ENCODE measurements around the gene GYPB. TPM values are rescaled to one million over a fixed set of nuclear protein-coding genes. Genes with fewer than 3 reads are reported as not detected.
"Not testable (repeated sequence)": the region's sequence is repeated elsewhere in the genome, so short reads cannot be mapped to it uniquely, and the experiment has no call there.

Gene GYPB
- total and polyA plus RNA-seq, 3 experiments from 2014 or later: not detected

DNA sequence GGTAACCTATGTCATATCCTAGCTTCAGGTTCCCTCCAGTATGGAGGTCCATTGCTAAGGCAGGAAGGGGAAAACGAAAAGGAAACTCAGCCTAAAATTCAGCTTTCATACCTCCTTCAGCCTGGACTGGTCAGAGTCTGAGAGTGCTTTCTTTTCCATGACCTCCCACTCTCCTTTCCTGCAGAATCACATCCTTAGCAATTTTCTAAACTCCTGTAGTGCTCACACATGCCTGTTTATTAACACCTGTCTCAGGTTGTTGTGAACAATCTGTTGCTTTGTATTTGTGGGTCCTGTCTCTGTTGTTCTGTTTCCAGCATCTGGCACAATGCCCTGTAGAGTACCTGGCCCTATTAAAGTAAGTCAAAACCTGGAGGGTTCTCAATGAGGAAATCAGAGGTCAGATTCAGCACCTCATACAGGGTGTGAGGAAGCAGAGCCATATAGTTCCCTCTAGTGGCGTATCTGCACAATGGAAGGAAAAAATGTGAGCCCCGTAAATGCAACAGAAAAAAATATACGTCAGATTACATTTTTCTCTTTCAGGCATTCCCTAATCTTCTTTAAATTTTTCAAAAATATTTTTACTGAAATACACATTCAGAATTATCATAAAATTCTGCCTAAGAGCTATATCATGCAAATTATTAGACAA, 2.3 kb upstream of the GYPB start:
- H3K27me3 ChIP-seq (ENCODE audit: insufficient read depth, low read length, poor library complexity, severe bottlenecking); H3K27me3 Mint-ChIP-seq; CTCF ChIA-PET; H3K27ac ChIP-seq (ENCODE audit: low read depth, low read length); DNase-seq; H3K9me3 ChIP-seq (ENCODE audit: low read length); H3K27ac Mint-ChIP-seq; H3K36me3 ChIP-seq (ENCODE audit: insufficient read depth, low read length); H3K4me1 Mint-ChIP-seq; H3K4me3 ChIP-seq (ENCODE audit: low read length); H3K4me1 ChIP-seq (ENCODE audit: insufficient read depth, low read length); H3K9me3 Mint-ChIP-seq; H3K4me3 Mint-ChIP-seq; POLR2A ChIA-PET; H3K36me3 Mint-ChIP-seq: not testable (repeated sequence)

DNA sequence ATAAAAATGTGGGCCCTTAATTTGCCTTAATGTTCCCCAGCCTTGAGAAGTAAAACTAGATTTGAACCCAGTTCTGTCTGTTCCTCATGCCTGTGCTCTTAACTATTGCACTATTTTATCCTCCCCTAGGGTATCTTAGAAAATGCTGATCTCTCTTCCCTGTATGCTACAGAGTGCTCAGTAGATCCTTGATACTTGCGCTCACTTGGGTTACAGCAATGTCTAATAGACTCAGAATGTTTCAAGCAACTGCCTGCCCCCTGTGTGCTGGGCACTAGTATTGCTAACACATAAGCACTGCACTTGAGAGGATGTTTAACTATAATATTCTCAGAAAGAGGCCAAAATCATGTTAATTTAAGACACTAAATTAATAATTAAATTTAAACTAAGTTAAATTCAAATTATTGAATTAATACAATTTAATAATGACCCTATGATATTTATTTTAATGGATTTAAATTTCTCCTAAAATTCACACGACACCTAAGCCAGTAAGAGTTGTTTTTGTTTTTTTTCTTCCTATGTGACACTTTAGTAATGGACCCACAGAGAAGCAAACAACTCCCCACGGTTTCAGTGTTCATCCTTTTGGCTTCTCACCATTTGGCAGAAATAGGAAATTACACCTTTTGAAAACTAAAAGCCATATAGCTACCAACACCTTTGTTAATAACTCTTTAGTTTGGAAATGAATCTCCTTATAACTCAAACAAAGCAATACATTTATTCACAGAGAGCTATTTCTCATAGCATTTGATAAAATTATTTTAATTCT, 768 bp downstream of the GYPB start:
- H3K4me3 Mint-ChIP-seq; H3K4me3 ChIP-seq (ENCODE audit: low read length); H3K27me3 Mint-ChIP-seq; H3K27ac ChIP-seq (ENCODE audit: low read depth, low read length); H3K36me3 ChIP-seq (ENCODE audit: insufficient read depth, low read length); POLR2A ChIA-PET; CTCF ChIA-PET; H3K9me3 ChIP-seq (ENCODE audit: low read length); H3K4me1 Mint-ChIP-seq; H3K9me3 Mint-ChIP-seq; H3K27ac Mint-ChIP-seq; H3K27me3 ChIP-seq (ENCODE audit: insufficient read depth, low read length, poor library complexity, severe bottlenecking); H3K4me1 ChIP-seq (ENCODE audit: insufficient read depth, low read length); DNase-seq; H3K36me3 Mint-ChIP-seq: not testable (repeated sequence)

DNA sequence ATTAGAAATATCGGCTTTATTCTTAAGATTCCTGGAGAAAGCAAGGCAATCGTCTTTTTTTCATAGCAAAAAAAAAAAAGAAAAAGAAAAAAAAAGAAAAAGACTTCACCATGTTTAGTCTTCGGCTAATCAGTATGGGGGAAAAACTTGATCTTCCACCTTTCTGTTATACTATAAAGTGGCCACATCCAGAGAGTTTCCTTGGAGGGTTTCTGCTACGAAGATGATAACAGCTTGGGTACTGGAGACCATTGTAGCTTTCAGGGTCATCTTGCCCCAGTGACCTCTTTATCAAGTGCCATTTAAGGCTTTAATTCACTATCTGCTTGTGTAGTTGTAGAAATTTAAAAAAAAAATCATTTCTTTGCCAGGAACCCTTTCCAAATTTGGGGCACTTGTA, 1.9 kb downstream of the GYPB start:
- H3K9me3 ChIP-seq (ENCODE audit: low read length); H3K36me3 ChIP-seq (ENCODE audit: insufficient read depth, low read length); H3K27me3 Mint-ChIP-seq; H3K36me3 Mint-ChIP-seq; H3K4me1 Mint-ChIP-seq; POLR2A ChIA-PET; H3K4me1 ChIP-seq (ENCODE audit: insufficient read depth, low read length); H3K9me3 Mint-ChIP-seq; H3K4me3 ChIP-seq (ENCODE audit: low read length); CTCF ChIA-PET; H3K4me3 Mint-ChIP-seq; DNase-seq; H3K27ac Mint-ChIP-seq; H3K27me3 ChIP-seq (ENCODE audit: insufficient read depth, low read length, poor library complexity, severe bottlenecking); H3K27ac ChIP-seq (ENCODE audit: low read depth, low read length): not testable (repeated sequence)

DNA sequence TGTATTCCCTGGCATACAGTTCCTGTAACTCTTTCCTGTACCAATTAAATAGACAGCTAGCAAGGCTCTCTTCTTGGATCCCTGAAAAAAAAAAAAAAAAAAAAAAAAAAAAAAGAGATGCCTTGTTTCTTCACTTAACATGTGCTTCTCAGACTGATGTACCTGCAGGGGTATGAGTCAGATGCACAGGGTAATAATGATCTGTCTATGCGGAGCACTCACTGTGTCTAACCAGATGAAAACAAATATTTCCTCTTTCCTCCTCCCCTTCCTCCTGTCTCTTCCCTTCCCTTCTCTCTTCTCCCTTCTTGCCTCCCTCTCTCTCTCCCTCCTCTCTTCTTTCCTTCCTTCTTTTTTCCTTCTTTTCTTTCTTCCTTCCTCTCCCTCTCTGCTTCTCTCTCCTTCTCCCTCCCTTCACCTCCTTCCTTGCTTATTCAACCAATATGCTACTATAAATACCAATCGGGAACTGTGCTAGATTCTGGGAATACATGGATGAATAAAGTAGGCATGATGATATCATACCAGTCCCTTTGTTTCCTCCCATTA, 3.0 kb downstream of the GYPB start:
- H3K4me3 Mint-ChIP-seq; H3K27me3 ChIP-seq (ENCODE audit: insufficient read depth, low read length, poor library complexity, severe bottlenecking); H3K4me1 ChIP-seq (ENCODE audit: insufficient read depth, low read length); H3K27me3 Mint-ChIP-seq; H3K27ac Mint-ChIP-seq; H3K4me3 ChIP-seq (ENCODE audit: low read length); H3K4me1 Mint-ChIP-seq; CTCF ChIA-PET; POLR2A ChIA-PET; H3K36me3 ChIP-seq (ENCODE audit: insufficient read depth, low read length); H3K36me3 Mint-ChIP-seq; H3K27ac ChIP-seq (ENCODE audit: low read depth, low read length); H3K9me3 Mint-ChIP-seq; H3K9me3 ChIP-seq (ENCODE audit: low read length); DNase-seq: not testable (repeated sequence)

DNA sequence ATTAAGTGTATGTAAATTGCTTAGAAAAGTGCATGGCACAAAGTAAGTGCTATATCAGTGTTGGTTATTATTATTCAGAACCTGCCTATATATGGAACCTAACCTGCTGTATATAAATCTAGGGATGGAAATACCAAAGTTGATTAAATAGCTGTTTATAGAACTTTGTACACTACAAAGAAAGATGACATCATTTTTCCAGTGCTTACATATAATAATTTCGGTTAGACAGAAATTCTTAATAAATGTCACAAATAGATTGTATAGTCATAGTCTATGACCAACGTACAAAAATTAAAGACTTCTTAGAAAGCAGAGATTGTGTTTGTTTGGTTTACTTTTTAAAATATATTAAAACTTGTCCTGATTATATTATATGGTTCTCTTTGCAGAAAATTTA, 4.4 kb downstream of the GYPB start:
- no peaks in the 10 kb centered on the region for H3K27me3 ChIP-seq (ENCODE audit: insufficient read depth, low read length, poor library complexity, severe bottlenecking)
- POLR2A ChIA-PET: no interaction called here
- no peak overlapping the region for H3K27ac ChIP-seq (ENCODE audit: low read depth, low read length)
- no peaks in the 10 kb centered on the region for H3K9me3 ChIP-seq (ENCODE audit: low read length)
- Mint-ChIP-seq H3K36me3 (no peaks in the 10 kb centered on the region), H3K4me3 (no peak overlapping the region), H3K27ac (no peak overlapping the region), H3K4me1 (no peaks in the 10 kb centered on the region), H3K9me3 (no peaks in the 10 kb centered on the region), H3K27me3 (peaks cover 0 to 4% of the 10 kb centered on the region in 2 donors)
- CTCF ChIA-PET: no interaction called here
- H3K4me1 ChIP-seq (ENCODE audit: insufficient read depth, low read length): no peaks in the 10 kb centered on the region
- H3K36me3 ChIP-seq (ENCODE audit: insufficient read depth, low read length): no peaks in the 10 kb centered on the region
- DNase-seq: no peak
- H3K4me3 ChIP-seq (ENCODE audit: low read length): no peak overlapping the region

DNA sequence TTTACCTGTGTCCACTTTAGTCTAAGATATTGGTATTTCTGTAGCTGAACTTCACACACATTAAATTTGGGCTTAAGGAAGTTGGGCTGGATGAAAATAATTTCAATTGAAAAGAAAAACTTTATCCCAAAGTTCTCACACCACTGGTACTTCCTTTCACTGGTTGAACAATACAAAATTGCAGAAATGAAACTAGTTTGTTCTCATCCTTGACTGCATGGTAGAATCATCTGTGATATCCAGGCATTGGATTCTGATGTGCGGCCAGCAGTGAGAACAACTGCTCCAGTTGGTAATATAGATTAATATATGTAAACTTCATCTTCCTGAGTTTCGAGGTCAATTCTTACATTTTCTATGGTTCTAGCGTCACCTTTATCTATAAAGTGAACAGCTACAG, 10.6 kb downstream of the GYPB start:
- H3K9me3 Mint-ChIP-seq; H3K4me3 ChIP-seq (ENCODE audit: low read length); H3K27ac ChIP-seq (ENCODE audit: low read depth, low read length); H3K27me3 Mint-ChIP-seq; DNase-seq; CTCF ChIA-PET; H3K27me3 ChIP-seq (ENCODE audit: insufficient read depth, low read length, poor library complexity, severe bottlenecking); H3K4me1 ChIP-seq (ENCODE audit: insufficient read depth, low read length); H3K27ac Mint-ChIP-seq; H3K36me3 ChIP-seq (ENCODE audit: insufficient read depth, low read length); H3K36me3 Mint-ChIP-seq; H3K9me3 ChIP-seq (ENCODE audit: low read length); POLR2A ChIA-PET; H3K4me3 Mint-ChIP-seq; H3K4me1 Mint-ChIP-seq: not testable (repeated sequence)

DNA sequence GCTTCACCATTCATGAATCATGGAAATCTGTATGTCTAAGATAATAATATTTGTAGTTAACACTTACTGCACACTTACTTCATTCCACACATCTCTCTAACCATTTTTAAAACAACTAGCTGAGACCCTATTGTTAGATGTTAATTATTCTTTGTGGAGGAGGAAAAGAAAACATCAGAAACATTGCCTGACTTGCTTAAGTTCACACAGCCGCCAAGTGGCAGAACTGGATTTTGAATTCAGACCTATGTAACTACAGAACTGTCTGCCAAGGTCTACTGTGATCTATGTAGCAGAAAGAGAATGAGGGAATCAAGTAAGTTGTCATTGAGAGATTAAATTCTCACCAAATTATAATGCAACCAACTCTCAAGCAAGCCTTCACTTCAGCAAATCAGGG, 11.2 kb downstream of the GYPB start:
- H3K27ac Mint-ChIP-seq; H3K27me3 ChIP-seq (ENCODE audit: insufficient read depth, low read length, poor library complexity, severe bottlenecking); H3K4me3 ChIP-seq (ENCODE audit: low read length); H3K36me3 ChIP-seq (ENCODE audit: insufficient read depth, low read length); H3K36me3 Mint-ChIP-seq; H3K9me3 Mint-ChIP-seq; H3K4me3 Mint-ChIP-seq; H3K27ac ChIP-seq (ENCODE audit: low read depth, low read length); H3K27me3 Mint-ChIP-seq; H3K9me3 ChIP-seq (ENCODE audit: low read length); CTCF ChIA-PET; H3K4me1 ChIP-seq (ENCODE audit: insufficient read depth, low read length); H3K4me1 Mint-ChIP-seq; POLR2A ChIA-PET; DNase-seq: not testable (repeated sequence)

DNA sequence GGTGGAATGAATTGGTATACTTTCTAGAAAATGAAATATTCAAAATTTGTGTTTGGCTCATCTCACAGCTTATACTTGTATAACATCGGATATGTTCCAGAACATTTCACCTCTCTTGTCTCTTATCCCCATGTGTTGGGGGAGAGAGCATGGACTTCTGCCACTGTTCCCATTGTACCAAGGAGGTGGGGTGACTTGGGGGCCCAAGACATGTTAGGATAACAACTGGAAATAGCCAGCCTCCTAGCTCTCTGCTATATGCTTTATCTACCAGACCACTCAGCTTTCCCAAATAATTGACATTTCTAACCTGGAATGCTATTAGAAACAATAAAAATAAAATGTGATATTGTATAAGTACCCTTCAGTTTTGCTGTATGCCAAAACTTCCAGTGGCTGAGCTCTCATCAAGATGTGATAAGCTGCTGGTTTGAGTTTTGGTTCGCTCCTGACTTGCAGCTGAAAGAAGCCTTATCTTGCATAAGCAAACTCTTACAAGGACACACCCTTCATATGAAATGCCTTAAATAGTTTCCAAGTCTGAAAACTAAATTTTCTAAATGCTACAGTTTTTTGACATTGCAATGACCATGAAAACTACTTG, 12.9 kb downstream of the GYPB start:
- H3K27me3 ChIP-seq (ENCODE audit: insufficient read depth, low read length, poor library complexity, severe bottlenecking); H3K4me3 ChIP-seq (ENCODE audit: low read length); H3K27ac ChIP-seq (ENCODE audit: low read depth, low read length); H3K9me3 Mint-ChIP-seq; H3K27ac Mint-ChIP-seq; H3K4me3 Mint-ChIP-seq; H3K9me3 ChIP-seq (ENCODE audit: low read length); H3K27me3 Mint-ChIP-seq; DNase-seq; H3K4me1 ChIP-seq (ENCODE audit: insufficient read depth, low read length); POLR2A ChIA-PET; H3K36me3 Mint-ChIP-seq; H3K4me1 Mint-ChIP-seq; H3K36me3 ChIP-seq (ENCODE audit: insufficient read depth, low read length); CTCF ChIA-PET: not testable (repeated sequence)
